HG02610 (cell line): Measurements from ENCODE around the gene RGS6.

Experiments used
- ATAC-seq: cut with Tn5 transposase; IDR thresholded peaks from one replicate; pipeline ENCODE4 v1.9.1; 2021; ENCODE audit warnings: mild to moderate bottlenecking, moderate library complexity; ENCODE audit not compliant: unreplicated experiment

RGS6 gene

GRCh38 chr14:72614891-72615415 lies 682.7 kb downstream of the RGS6 start:
- ATAC-seq = no peak

GRCh38 chr14:72615451-72616121 lies 683.4 kb downstream of the RGS6 start:
- ATAC-seq = no peak
